GM21447 (cell line): Measurements from ENCODE around the gene ORM1.

Experiments used
- ATAC-seq: cut with Tn5 transposase; IDR thresholded peaks from one replicate; pipeline ENCODE4 v1.9.1; 2021; ENCODE audit not compliant: unreplicated experiment

ORM1 gene

GRCh38 chr9:114361542-114361941 is 38.6 kb downstream of the ORM1 start:
- no peak for ATAC-seq

- ATAC-seq, result no peak
These were observed 39.5 kb downstream of the ORM1 start for GRCh38 chr9:114362394-114362793.

- no peak for ATAC-seq
These were observed 40.5 kb downstream of the ORM1 start for GRCh38 chr9:114363424-114363823.

- ATAC-seq, result no peak
These were observed 41.5 kb downstream of the ORM1 start for GRCh38 chr9:114364134-114365041.

DNA sequence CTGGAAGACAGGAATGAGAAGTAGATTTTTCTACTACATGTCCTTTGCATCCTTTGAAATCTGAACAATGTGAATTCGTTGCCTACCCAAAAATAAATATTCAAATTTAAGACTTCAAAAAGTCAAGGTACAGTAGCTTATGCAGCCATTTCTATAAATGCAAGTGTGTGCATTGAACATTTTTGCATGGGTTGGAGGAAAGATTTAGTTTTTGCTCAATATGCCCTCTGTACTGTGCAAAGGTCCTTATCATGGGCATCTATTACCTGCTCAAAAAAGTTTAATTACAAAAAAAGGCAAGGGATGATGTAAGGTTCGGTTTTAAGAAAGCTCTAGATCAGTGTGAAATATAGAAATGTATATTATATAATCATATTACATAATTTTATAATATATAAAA is 42.3 kb downstream of the ORM1 start:
- no peak for ATAC-seq

DNA sequence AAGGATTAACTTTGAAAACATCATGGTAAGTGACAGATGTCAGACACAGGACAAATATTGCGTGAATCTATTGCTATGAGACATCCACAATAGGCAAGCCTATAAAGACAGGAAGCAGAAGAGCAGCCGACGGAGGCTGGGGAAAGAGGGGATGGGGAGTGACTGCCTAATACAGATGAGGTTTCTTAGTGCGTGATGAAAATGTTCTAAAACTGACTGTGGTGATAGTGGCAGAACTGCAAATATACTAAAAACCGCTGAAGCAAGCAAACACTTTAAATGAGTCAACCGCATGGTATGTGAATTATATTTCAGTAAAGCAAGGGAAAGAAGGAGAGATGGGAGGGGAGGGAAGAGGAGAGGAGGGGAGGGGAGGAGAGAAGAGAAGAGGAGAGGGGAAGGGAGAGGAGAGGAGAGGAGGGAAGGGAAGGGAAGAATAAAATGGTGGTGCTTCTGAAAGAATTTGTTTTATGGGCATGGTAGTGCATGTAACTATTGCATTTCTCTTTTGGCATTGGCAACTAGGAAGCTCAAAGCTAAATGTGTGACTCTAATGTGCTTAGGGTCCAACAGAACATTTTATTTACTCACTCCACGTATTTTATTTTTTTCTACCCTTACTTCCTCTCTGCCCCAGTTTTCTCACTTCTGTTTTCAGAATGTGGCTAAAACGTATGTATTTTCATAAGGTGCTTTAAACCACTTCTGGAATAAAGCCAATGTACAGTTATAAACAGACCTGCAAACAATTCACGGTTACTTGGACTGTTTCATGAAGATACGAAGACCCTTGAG is 43.6 kb downstream of the ORM1 start:
- ATAC-seq, result peak; percentile 53

DNA sequence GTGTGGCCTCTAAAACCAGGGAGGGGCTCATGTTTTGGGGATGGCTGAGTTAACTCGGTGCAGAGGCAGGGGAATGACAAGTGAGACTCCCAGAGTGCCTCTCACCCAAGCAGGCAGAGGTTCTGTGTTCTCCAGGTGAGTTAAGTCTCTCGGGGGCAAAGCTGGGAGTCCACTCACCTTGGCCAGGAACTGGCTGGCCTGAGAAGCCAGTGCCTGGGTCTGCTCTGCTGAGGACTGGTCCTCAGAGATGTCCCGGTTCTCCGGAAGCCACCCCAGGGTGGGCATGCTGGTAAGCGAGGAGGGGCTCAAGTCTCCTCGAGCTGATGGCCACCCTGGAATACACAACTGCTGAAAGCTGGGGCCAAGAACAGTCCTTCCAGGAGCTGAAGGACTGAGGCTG is 44.5 kb downstream of the ORM1 start:
- no peak for ATAC-seq

- ATAC-seq, result no peak
These were observed 45.1 kb downstream of the ORM1 start for GRCh38 chr9:114367772-114368569.

- ATAC-seq, result no peak
These were observed 46.6 kb downstream of the ORM1 start for GRCh38 chr9:114369216-114370130.

GRCh38 chr9:114370251-114370967 is 47.5 kb downstream of the ORM1 start:
- no peak for ATAC-seq

DNA sequence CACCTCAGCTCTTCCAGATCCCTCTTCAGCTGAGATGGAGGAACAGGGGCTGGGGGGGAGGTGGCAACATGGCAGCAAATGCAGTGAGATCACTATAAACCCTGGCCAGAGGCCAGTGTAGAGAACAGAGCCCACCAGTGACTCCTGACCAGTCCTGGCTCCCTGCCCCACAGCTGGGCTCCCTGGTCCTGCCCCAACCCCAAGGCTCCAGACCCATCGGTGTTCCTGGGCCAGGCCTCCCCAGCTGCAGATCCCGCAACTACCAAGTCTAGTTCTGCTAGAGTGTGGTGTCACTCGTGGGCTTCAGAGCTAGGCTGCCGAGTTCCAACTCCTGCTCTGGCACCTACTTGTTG is 48.0 kb downstream of the ORM1 start:
- ATAC-seq, result no peak

DNA sequence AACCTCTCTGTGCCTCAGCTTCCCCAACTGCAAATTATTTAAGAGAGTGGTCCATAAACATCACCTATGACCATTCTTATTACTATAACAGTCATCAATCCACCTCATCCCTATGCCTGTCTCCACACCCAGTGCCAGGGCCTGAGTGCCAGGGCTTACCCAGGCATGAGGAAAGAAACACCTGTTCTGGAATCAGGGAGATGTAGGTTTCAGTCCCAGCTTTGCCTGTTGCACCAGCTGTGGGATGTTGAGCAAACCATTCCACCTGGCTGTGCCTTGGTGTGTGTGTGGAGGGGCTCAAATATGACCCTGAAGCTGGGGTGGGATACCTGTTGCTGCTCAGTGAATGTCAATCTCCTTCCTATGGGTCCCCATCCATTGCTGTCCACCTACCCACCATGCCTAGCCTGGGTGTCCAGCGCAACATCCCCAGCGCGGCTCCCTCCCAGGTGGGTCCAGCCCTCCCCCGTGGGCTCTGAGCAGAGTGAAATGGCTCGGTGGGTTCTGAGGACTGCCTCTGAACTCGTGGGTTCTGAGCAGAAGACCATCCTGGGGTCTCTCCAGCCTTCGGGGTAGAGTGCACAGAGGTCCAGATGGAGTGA is 48.5 kb downstream of the ORM1 start:
- ATAC-seq, result no peak

DNA sequence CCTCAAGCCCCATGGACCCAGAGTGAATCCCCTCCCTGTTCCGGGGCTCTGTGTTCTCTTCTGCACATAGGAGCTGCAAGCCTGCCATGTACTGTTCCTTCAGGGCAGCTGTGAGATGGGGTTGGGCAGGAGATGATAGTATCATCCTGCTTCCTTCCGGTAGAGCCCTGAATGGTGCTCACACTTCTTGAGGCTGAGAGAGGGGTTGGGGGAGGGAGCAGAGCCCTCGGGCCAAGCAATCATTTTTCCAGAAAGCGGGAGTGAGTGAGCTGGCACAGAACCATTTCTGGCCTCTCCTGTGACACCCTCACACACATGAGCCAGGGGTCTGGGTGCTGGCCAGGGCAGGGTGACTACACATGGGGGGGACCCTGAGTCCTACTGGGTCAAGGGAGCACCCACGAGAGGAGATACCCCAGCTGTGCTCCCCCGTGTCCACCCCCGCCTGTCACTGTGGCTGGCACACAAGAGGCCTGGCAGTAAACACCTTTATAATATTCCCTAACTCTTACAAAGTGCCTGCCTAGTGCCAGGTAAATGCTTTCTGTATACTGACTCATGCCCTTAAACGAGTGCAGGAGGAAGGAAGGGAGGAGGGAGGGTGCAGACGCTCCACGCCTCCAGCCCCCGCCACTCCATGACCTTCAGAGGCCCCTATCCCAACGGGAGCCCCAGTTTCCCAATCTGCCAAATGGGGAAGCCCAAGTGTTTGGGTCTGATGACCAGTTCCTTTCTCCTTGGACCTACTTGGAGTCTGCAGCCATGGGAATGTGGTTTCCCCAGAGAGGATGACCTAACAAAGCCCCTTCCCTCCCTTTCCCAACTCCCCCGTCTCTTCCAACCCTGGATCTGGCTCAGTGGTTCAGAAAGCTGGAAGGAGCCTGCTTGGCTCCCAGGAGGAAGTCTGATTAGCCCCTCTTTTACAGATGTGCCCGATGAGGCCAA is 49.3 kb downstream of the ORM1 start:
- peak; percentile 33 for ATAC-seq

GRCh38 chr9:114372921-114373448 is 50.1 kb downstream of the ORM1 start:
- ATAC-seq, result peak; percentile 95

DNA sequence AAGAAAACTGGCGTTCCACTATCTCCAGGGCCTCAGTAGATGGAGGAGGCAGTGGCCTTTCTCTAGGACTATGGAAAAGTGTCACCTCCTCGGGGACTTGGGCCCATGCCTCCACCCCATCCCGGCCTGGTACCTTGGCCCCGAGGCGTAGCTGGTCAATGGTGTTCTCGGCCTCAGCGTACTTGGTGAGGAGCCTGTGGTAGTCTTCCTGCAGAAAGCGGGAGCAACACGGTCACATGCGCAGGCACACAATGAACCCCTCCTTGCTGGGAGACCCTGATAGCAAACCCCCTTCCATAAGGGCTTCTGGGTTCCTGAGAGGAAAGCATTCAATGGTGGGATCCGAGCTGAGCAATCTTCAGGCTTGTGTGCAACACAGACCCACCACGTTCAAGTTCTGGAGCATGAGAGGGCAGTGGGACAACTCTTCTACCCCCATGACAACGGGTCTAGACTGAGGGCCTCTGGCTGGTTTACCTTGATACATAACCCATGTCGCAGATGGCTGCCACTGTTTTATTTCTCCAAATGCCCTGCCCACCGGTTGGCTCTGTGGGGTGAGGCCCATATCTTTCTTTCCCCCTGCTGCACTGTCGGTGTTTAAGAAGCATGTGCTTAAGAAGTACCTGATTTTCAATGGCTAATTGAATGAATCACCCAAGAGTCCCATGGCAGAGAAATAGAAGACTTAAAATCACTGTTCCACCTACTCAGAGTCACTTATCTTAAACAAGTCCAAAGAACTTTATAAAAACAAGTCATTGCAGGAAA is 51.2 kb downstream of the ORM1 start:
- ATAC-seq, result no peak

- ATAC-seq, result no peak
These were observed 52.0 kb downstream of the ORM1 start for GRCh38 chr9:114374936-114375335.
